ENCODE results near the gene ZBTB2. TPM values are rescaled to one million over a fixed set of nuclear protein-coding genes. Genes with fewer than 3 reads are reported as not detected.
"Not testable (repeated sequence)": the region's sequence is repeated elsewhere in the genome, so short reads cannot be mapped to it uniquely, and the experiment has no call there.

The ZBTB2 gene
- total RNA-seq, 3 donors from 2014 or later, result 8.1 to 13.3 (median 11.0) TPM

GRCh38 chr6:151349651-151350270, 41.6 kb downstream of the ZBTB2 start:
- DNase-seq, result no peak
- Histone ChIP-seq H3K4me1 (ENCODE audit: low read depth) (no peaks in the 10 kb centered on the region), H3K4me3 (no peak overlapping the region), H3K36me3 (ENCODE audit: low read depth) (no peaks in the 10 kb centered on the region), H3K9me3 (no peaks in the 10 kb centered on the region)
- intact Hi-C loops (cut with DNase I, micrococcal nuclease), result no loop called here
- no peak for ATAC-seq
- no peak for TF ChIP-seq CTCF (IDR thresholded peaks at IDR 0.05)

GRCh38 chr6:151342750-151343149, 48.6 kb downstream of the ZBTB2 start:
- H3K4me3 ChIP-seq; DNase-seq; H3K9me3 ChIP-seq; ATAC-seq; H3K4me1 ChIP-seq (ENCODE audit: low read depth); H3K36me3 ChIP-seq (ENCODE audit: low read depth); intact Hi-C loops (cut with DNase I, micrococcal nuclease): not testable (repeated sequence)

GRCh38 chr6:151341476-151342195, 49.7 kb downstream of the ZBTB2 start:
- Histone ChIP-seq H3K4me3 (no peak overlapping the region), H3K4me1 (ENCODE audit: low read depth) (no peaks in the 10 kb centered on the region), H3K9me3 (no peaks in the 10 kb centered on the region), H3K36me3 (ENCODE audit: low read depth) (no peaks in the 10 kb centered on the region)
- ATAC-seq (no peak), DNase-seq (no peak)
- intact Hi-C loops (cut with DNase I, micrococcal nuclease), result no loop called here
- no peak for TF ChIP-seq CTCF (IDR thresholded peaks at IDR 0.05)

- intact Hi-C loops (cut with DNase I, micrococcal nuclease), result no loop called here
- no peak for TF ChIP-seq CTCF (IDR thresholded peaks at IDR 0.05)
- H3K4me3 ChIP-seq, result no peak overlapping the region
- ATAC-seq (no peak), DNase-seq (no peak)
- no peaks in the 10 kb centered on the region for H3K4me1 ChIP-seq (ENCODE audit: low read depth)
- H3K36me3 ChIP-seq (ENCODE audit: low read depth), result no peaks in the 10 kb centered on the region
- H3K9me3 ChIP-seq, result no peaks in the 10 kb centered on the region
Measured at GRCh38 chr6:151340219-151340978, 51.0 kb downstream of the ZBTB2 start.

GRCh38 chr6:151339369-151339768, 52.0 kb downstream of the ZBTB2 start:
- ATAC-seq, result no peak
- no peak overlapping the region for H3K4me3 ChIP-seq
- intact Hi-C loops (cut with DNase I, micrococcal nuclease), result loop anchor here in 1 of 2 donors (10.0 kb wide), 1 partner anchor 445 kb away; no protein-coding TSS in a partner anchor
- no peaks in the 10 kb centered on the region for H3K36me3 ChIP-seq (ENCODE audit: low read depth)
- DNase-seq, result no peak
- no peaks in the 10 kb centered on the region for H3K9me3 ChIP-seq
- TF ChIP-seq CTCF (IDR thresholded peaks at IDR 0.05), result no peak
- no peaks in the 10 kb centered on the region for H3K4me1 ChIP-seq (ENCODE audit: low read depth)
